GM18909 (cell line): ENCODE measurements around the gene CIITA.

ENCODE experiments used
- ATAC-seq: cut with Tn5 transposase; IDR thresholded peaks from one replicate; pipeline ENCODE4 v1.9.1; 2021; ENCODE audit warnings: mild to moderate bottlenecking; ENCODE audit not compliant: unreplicated experiment, poor library complexity

CIITA gene

GRCh38 chr16:10972108-10972818, 95.3 kb downstream of the CIITA start:
- ATAC-seq, result no peak

GRCh38 chr16:10972819-10973464, 95.9 kb downstream of the CIITA start:
- ATAC-seq, result no peak

GRCh38 chr16:10976634-10977033, 99.6 kb downstream of the CIITA start:
- ATAC-seq, result no peak

GRCh38 chr16:10978124-10978523, 101.1 kb downstream of the CIITA start:
- no peak for ATAC-seq

- ATAC-seq, result no peak
Measured at GRCh38 chr16:10978871-10979446, 102.0 kb downstream of the CIITA start.

- no peak for ATAC-seq
Measured at GRCh38 chr16:10979717-10980601, 103.0 kb downstream of the CIITA start.

- ATAC-seq, result no peak
Measured at GRCh38 chr16:10980813-10981212, 103.8 kb downstream of the CIITA start.

- peak; percentile 80 for ATAC-seq
Measured at GRCh38 chr16:10981697-10982216, 104.8 kb downstream of the CIITA start.

GRCh38 chr16:10982465-10983150, 105.6 kb downstream of the CIITA start:
- peak; percentile 41 for ATAC-seq

- peak; percentile 26 for ATAC-seq
Measured at GRCh38 chr16:10983159-10983558, 106.2 kb downstream of the CIITA start.

GRCh38 chr16:10984509-10984908, 107.5 kb downstream of the CIITA start:
- no peak for ATAC-seq
